LNCaP clone FGC (cell line): ENCODE results near the gene NEDD9.

Source experiments
- DNase-seq: peaks from one replicate; pipeline ENCODE4 v3.0.0-alpha.2; 2011; ENCODE audit warnings: low read depth
- H3K4me3 ChIP-seq: 2 replicates; pipeline ENCODE4 v1.5.1; 2011; ENCODE audit warnings: mild to moderate bottlenecking, low read depth, low read length, control low read depth
- TF ChIP-seq, protein P1 (sequence below): IDR thresholded peaks from 2 replicates; pipeline ENCODE4 v1.5.1; 2012; ENCODE audit warnings: mild to moderate bottlenecking; ENCODE audit not compliant: control insufficient read depth, insufficient read depth; ENCODE audit errors: extremely low read depth

The NEDD9 gene

DNA sequence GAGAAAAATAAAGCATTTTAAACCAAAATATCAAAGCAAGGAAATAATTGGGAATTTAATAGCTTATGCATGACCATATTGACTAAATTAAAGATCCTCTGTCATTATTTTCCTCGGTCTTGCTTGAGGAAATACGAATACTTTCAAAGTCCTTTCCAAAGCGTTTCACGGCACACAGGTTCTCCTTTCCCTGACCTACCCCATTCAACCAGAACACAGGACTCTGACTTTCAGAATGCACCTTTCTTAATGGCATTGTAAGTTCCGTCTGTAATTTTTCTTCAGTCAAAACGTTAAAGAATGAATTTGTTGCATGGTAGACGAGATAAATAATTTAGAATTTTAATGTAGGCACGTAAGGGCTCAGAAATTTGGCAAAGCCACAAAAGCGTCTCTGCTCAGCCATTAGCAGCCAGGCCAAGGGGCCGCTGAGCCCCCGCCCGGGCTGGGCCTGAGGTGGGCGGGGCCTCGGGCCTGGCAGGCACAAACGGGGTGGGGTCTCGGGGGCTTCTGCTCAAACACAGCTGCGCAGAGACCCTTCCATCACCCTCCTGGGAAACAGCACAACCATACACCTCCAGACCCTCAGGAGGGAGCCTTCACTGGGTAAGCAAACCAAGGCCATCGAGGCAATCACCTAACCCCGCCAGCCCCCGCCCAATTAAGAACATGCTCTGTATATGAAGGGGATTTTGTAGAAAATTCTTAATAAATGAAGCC is 3.4 kb downstream of the NEDD9 start:
- DNase-seq = no peak
- TF ChIP-seq, protein P1, sequence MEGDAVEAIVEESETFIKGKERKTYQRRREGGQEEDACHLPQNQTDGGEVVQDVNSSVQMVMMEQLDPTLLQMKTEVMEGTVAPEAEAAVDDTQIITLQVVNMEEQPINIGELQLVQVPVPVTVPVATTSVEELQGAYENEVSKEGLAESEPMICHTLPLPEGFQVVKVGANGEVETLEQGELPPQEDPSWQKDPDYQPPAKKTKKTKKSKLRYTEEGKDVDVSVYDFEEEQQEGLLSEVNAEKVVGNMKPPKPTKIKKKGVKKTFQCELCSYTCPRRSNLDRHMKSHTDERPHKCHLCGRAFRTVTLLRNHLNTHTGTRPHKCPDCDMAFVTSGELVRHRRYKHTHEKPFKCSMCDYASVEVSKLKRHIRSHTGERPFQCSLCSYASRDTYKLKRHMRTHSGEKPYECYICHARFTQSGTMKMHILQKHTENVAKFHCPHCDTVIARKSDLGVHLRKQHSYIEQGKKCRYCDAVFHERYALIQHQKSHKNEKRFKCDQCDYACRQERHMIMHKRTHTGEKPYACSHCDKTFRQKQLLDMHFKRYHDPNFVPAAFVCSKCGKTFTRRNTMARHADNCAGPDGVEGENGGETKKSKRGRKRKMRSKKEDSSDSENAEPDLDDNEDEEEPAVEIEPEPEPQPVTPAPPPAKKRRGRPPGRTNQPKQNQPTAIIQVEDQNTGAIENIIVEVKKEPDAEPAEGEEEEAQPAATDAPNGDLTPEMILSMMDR = no peak
- peak overlapping the region; percentile 85 for H3K4me3 ChIP-seq

DNA sequence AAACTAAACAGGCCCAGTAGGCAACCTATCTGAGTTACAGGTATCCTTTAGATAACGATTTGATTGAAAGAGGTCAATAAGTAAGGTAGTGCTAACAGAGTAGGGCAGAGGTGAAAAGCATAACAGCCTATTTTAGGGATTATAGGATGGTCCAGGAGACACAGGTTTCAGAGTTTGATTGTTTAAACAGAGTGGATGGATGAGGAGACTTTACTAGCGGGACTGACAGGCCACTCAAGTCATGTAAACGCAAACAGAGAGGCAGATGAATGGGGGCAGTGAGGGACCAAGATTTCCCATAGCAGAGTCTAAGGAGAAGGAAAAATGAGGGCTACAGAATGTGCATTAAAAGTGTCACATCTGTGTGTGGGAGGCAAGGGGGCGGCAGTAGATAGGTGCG is 4.8 kb downstream of the NEDD9 start:
- TF ChIP-seq, protein P1 = no peak
- no peak overlapping the region for H3K4me3 ChIP-seq
- DNase-seq = no peak

DNA sequence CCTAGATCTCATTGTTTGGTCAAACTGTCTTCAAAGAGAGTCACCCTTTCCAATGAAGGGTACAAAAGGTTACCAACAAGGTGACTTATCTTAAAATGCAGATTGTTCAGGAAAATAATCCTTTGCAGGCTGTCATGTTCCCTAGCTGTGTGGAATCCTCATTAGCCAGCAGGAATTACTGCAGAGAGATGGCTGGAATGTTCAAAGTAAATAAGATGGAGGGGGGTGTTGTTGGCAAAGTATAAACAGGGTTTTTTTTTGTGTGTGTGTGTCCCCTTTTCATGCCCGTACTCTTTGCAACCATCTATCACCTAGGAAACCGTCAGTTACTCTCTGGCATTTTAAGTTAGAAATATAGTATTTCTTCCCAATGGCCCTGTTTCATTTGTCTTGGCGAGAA is 6.5 kb downstream of the NEDD9 start:
- TF ChIP-seq, protein P1 = no peak
- no peak overlapping the region for H3K4me3 ChIP-seq
- no peak for DNase-seq

DNA sequence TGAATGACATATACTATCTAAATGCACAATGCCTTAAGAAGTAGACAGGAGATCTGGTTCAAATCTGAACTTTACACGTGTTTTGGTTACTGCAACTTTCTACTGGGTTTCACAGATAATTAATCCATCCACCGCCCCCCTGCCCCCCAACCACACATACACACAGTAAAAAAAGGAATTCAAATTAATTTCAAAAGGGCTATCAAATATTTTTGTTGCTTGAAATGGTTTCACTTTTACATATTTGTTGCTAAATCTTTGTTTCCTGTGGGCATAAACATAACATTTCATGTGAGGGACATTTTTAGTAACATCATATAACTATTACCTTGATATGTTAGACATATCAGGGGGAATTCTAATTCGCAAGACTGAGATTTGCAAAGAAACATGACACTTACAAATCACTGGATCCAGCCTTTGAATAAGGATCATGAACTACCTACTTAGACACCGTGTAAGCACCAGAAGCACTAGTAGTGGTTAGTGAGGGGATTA is 7.5 kb downstream of the NEDD9 start:
- DNase-seq = no peak

DNA sequence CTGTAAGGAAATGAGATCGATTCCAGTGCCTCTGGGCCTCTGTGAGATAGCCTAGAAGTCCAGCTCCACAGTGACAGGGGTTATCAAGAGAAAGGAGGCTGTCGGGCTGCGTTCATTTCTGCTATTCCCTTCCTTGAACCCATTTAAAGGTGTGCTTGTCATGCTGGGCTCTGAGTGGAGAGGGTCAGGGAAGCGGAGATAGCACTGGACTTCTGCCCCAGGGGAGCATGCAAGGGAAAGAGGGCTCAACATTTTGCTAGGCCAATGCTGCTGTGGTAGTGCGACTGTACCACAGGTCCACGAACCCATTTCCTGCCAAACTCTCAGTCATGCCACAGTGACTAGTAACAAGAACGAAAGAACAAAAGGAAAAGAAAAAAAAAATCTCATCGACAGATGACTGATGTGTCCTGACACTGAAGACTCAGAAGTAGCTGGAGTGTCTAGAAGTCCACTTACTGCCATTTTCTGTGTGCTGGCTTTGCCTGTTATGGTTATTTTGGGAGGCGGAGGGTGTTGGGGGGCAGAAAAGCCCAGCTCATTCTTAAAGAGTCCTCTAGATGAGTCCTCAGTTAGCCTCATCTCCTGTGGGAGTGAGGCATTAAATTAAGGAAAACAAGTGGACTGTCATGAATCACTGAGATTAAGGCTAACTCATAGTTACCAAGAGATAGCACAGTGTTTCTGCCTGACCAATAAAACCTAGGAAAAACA is 8.1 kb downstream of the NEDD9 start:
- TF ChIP-seq, protein P1 = no peak
- H3K4me3 ChIP-seq = no peak overlapping the region
- no peak for DNase-seq

More for the DNA sequence above, 7.5 kb downstream of the NEDD9 start:
- no peak overlapping the region for H3K4me3 ChIP-seq
- TF ChIP-seq, protein P1 = no peak

DNA sequence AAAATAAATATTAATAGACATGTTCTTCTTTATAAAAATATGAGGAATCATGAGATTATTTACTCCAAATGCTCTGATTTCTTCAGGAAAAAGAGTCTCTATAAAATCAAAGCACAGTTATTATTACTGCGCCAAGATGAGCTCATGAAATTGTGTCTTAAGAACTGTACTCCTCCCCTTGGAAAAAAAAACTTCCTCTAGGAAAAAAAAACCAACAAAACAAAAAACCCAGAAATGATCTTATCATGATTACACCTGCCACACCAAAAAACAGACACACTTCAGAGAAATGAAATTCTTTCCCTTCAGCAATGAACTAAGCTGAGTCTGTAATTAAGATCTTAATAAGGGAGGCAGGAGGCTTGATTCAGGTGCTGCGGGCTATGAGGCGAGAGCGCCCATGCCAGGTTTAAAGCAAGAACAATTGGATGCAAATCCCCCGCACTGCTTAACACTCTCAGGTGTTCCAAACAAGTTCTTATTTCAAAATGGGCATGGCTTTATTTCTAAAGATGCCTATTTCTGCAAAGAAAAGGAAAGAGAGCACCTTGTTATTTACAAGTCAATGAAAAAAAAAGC is 9.1 kb downstream of the NEDD9 start:
- TF ChIP-seq, protein P1 = no peak
- no peak for DNase-seq
- H3K4me3 ChIP-seq = no peak overlapping the region
